ENCODE measurements around the gene FAM133A.

FAM133A gene

DNA sequence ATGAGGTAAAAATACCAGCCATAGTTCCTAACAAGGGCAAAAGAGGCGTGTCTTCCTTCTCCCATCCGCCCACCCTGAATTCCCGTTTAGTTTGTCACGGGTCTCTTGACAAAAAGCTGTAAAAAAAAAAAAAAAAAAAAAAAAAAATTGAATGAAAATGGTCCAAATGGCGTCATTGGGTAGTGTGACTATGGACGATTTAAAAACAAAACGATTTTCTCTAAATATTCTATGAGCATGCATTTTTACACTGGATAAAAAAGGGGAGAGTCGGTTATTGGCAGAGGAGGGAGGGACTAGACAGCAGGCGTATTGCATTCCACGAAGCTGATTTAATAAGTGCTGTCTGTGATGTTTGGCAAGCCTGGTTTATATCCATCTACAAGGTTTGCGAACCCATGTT is at the start of gene FAM133A:
TSS of gene FAM133A (plus strand) at position 338 of the 403 bp plus-strand sequence. CDS start 35,214 bp downstream, outside the sequence.
- no peak for DNase-seq

DNA sequence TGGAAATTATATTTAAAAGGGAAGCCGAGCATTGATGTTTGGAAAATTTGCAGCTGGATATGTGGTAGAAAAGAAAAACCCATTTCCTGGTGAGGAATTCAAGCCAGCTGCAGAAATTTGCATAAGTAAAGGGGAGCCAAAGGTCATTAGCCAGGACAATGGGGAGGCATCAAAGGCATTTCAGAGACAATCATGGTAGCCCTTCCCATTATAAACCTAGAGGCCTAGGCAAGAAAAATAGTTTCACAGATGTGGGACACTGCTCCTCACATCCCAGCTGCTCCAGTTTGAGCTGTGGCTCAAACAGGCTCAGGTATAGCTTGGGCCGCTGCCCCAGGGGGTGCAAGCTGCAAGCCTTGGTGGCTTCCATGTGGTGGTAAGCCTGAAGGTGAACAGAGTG is 36.4 kb upstream of the FAM133A start:
- no peak for DNase-seq

DNA sequence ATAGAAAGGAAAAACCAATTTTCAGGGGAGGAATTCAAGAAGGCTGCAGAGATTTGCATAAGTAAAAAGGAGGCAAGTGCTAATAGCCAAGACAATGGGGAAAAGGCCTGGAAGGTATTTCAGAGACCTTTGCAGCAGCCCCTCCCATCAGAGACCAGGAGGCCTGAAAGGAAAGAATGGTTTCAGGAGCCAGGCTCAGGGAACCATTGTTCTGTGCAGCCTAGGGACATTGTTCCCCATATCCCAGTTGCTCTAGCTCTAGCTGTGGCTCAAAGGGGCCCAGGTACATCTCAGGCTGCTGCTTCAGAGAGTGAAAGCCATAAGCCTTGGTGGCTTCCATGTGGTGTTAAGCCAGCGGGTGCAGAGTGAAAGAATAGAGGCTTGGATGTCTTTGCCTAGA is 24.6 kb upstream of the FAM133A start:
- no peak for DNase-seq

DNA sequence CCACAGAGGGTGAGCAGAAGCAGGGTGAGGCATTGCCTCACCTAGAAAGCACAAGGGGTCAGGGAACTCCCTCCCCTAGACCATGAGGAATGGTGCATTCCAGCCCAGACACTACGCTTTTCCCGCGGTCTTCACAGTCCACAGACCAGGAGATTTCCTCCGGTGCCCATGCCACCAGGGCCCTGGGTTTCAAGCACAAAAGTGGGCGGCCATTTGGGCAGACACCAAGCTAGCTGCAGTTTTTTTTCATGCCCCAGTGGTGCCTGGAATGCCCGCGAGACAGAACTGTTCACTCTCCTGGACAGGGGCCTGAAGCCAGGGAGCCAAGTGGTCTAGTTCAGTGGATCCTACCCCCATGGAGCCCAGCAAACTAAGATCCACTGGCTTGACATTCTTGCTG is 13.4 kb upstream of the FAM133A start:
- DNase-seq, result no peak

DNA sequence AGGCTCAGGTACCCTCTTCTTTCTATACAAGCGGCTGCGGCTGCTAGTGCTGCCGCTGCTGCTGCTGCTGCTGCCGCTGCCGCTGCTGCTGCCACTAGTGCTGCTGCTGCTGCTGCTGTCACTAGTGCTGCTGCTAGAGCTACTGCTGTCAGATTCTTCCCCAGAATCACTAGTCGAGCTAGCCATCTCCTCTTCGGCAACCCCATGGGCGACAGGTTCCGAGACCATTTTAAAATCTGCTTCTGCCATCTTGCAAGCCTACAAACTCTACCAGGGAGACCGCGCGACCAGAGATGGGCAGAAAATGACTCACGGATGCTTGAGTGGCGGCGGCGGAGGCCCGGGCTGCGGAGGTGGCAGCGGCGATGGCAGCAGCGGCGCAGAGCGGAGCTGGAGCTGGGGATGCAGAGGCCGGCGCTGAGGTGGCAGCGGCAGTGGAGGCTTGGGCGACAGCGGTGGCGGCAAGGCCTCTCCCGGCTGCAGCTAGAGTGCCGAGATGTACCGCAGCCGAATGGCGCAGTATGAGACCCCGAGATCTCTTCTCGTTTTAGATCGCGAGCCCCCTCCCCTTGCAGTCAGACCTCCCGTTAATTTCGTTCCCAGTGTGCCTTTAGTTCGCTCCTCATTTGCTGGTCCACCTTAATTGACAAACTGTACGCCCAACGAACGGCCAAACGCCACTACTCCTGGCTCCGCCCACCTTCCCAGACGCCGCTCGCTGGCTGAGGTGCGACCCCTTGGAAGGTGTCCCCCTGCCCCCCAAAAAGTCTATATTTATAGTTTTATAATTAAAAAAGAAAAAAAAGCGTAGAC is 744 bp upstream of the FAM133A start, which contains the start of gene NAP1L3:
TSS of gene NAP1L3 (minus strand) at position 523 of the 813 bp plus-strand sequence. CDS start at position 249, 274 bp downstream.
- no peak for DNase-seq

DNA sequence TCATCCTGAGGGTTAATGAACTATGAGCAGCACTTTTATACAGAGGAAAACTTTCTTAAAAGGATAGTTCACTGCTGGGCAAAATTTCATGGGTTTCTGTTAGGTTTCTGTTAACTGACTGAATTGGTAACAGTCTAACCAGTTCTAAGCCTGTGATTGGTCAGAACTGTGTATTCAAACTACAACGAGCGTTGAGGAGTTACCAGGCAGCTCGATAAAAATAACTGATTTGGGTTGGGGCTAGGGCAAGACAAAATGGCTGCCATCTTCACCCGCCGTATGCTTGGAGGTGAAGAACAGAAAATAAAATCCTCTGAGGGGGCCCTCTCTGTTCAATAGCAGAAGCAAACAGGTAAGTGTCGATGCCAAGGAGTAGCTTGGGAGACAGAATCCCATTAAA is 22.0 kb downstream of the FAM133A start:
- DNase-seq, result no peak

DNA sequence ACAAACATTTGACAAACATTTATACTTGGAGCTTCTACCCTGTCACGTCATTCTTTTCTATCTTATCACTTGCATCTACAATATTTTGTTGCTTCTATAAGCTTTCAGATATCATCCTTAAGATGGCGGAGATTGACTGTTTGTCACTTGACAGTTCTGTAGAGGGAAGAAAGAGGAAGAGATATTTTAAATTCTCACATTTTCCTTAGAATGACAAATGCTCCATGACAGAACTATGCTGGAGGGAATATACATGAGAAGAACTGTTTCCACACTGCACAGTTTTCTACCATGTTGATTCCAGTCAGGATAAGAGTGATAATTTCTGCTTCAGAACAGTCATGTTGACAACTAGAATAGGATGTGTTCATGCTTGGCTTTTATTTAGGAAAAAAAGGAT is 29.7 kb downstream of the FAM133A start:
- no peak for DNase-seq

DNA sequence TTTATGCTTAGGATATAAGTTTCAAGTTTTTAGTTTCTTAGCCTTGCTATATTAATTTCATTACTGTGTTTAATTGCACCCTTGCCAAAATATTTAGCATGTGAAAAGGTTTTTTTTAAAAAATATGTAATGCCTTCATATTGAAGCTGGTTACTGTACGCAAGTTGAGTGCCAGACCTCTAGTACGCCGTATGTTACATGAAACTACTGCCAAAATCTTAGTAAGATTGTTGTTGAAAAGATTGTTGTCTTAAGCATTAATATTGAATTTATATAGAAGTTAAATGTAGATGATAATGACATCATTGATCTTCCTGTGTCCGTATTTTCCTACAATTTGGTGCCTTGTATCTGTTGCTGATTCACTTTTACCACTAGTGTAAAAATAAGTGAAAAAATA is 37.1 kb downstream of the FAM133A start:
- DNase-seq, result no peak

DNA sequence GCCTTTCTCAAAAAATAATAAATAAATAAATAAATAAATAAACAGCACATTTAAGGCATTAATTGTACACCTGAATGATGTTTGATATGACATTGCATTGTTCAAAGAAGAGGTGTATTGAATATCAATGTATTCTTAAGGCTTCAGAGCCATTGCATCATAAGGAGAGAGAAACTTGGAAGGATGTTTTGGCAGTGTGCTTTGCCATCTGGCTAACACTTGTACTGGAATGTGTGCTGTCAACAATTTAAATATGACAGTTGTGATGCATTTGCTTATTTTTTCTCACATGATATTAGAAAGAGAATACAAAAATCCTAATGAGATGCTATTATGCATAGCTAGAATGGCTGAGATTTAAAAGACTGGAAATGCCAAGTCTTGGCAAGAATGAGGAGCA is 67.8 kb downstream of the FAM133A start:
- DNase-seq, result no peak

DNA sequence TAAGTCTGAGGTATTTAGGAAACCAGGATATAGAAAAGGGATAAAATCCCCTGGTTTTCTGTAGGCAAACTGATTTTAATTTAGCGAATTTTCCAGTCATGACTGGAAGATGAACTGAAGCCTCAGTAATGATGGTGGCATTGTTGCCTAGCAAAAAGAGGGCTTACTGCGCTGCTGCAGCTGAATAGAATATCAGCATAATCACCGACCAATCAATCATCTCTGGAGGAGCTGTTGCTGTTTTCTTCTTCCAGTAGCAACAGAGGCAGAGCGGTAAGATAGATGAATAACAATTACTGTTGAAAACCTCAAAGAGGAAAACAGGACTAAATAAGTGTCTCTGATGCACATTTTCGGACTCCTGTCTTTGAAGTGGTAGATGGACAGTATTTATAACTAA is 86.2 kb downstream of the FAM133A start:
- DNase-seq, result no peak

Measured in DMS79 (cell line).